ENCODE measurements around the gene RPEL1.
"Not testable (repeated sequence)": the region's sequence is repeated elsewhere in the genome, so short reads cannot be mapped to it uniquely, and the experiment has no call there.

RPEL1 gene

DNA sequence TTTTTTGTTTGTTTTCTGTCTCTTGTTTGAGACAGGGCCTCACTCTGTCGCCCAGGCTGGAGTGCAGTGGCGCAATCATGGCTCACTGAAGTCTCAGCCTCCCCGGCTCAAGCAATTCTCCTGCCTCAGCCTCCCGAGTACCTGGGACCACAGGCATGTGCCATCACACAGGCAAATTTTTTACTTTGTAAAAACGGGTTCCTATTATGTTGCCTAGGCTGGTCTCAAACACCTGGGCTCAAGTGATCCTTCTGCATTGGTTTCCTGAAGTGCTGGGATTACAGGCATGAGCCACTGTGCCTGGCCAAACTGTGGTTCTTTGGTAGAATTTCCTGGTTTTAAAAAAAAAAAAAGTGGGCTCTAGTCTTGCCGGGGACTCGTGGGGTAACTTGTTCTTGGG lies at the start of gene RPEL1:
Gene RPEL1, plus strand, starts transcription at position 301 of the 400 bp plus-strand sequence. CDS start 110 bp downstream, outside the sequence.
- TF ChIP-seq GATA2, GATA3 (IDR thresholded peaks at IDR 0.05; ENCODE audit: low read depth, low read length): not testable (repeated sequence)

DNA sequence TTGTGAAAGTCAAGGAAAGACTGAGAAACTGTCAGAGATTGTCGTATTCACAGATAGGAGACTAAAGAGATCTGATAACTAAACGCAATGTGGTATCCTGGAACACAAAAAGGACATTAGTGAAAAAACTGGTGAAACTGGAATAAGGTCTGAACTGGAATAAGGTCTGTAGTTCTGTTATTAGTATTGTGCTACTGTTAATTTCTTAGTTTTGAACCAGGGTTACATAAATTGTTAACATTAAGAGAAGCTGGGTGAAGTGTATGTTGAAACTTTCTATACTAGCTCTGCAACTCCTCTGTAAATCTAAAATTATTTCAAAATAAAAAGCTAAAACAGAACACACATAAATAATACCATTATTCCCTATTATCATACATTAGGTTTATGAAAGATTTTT lies 49.2 kb upstream of the RPEL1 start:
- TF ChIP-seq GATA2 (IDR thresholded peaks at IDR 0.05; ENCODE audit: low read depth, low read length) (no peak), GATA3 (IDR thresholded peaks at IDR 0.05; ENCODE audit: low read depth, low read length) (no peak)

DNA sequence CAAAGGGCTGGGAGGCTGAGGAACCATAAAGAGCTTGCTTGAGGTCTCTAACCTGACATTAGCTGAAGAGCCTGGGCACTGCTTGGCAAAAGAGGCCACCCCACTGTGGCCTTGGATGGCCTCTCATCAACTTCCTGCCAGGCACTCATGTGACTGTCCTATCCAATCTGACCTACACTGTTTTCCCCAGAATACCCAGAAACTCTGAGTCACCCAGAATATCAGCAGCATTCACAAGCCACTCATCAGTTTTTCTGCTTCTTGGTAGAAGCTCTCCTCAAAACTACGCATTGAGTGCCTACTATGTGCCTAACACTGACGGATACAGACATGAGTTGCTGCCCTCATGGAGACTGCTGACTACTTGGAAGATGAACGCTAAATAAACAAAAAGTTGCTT lies 48.5 kb upstream of the RPEL1 start:
- TF ChIP-seq GATA3 (IDR thresholded peaks at IDR 0.05; ENCODE audit: low read depth, low read length) = no peak
- TF ChIP-seq GATA2 (IDR thresholded peaks at IDR 0.05; ENCODE audit: low read depth, low read length) = no peak

DNA sequence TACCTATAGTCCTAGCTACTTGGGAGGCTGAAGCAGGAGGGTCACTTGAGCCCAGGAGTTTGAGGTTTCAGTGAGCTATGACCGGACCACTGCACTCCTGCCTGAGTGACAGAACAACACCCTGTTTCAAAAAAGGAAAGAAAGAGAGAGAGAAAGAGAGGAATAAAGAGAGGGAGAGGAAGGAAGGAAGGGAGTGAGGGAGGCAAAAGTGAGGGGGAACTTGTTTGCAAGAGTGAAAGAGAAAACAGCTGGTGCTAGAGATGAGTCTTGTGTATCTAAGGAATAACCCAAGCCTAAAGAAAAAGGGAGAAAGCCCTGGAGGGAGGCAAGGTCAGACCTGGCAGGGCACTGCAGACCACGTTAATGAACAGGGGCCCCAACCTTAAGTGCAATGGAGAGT lies 47.8 kb upstream of the RPEL1 start:
- no peak for TF ChIP-seq GATA3 (IDR thresholded peaks at IDR 0.05; ENCODE audit: low read depth, low read length)
- no peak for TF ChIP-seq GATA2 (IDR thresholded peaks at IDR 0.05; ENCODE audit: low read depth, low read length)

DNA sequence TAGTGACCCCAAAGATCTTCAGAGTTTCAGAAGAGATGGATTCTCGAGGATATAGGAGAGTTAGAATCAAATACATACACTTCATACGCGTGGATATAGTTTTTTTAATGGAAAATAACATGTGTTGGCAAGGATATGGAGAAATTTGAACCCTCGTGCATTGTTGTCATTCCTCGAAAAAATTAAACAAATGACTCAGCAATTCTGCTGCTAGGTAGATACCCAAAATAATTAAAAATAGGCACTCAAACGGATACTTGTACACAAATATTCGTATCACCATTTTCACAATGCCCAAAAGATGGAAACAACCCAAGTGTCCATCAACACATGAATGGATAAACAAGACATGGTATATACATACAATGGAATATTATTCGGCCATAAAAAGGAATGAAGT lies 47.0 kb upstream of the RPEL1 start:
- TF ChIP-seq GATA3 (IDR thresholded peaks at IDR 0.05; ENCODE audit: low read depth, low read length) = no peak
- TF ChIP-seq GATA2 (IDR thresholded peaks at IDR 0.05; ENCODE audit: low read depth, low read length) = no peak

DNA sequence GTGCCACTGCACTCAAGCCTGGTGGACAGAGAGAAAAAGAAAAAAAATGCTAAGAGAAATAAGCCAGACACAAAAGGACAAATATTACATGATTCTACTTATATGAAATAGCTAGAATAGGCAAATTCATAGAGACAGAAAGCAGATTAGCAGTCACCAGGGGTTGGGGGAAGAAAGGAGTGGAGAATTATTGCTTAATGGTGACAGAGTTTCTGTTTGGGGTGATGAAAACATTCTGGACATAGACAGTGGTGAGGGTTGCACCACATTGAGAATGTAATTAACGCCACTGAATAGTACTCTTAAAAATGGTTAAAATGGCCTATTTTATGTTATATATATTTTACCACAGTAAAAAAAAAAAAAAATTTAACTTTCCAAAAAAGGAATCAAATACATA lies 46.2 kb upstream of the RPEL1 start:
- no peak for TF ChIP-seq GATA2 (IDR thresholded peaks at IDR 0.05; ENCODE audit: low read depth, low read length)
- TF ChIP-seq GATA3 (IDR thresholded peaks at IDR 0.05; ENCODE audit: low read depth, low read length) = no peak

DNA sequence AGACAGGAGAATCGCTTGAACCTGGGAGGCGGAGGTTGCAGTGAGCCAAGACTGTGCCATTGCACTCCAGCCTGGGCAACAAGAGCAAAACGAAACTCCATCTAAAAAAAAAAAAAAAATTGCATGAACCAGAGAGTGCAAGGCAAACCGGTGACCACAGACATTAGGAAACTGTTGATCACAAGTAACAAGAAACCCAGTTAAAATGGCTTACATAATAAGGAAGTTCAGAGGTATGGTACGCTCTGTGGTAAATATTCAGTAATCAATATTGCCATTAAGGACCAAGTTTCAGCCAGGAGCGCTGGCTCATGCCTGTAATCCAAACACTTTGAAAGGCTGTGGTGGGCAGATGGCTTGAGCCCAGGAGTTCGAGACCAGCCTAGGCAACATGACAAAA lies 43.4 kb upstream of the RPEL1 start:
- TF ChIP-seq GATA3 (IDR thresholded peaks at IDR 0.05; ENCODE audit: low read depth, low read length) (no peak), GATA2 (IDR thresholded peaks at IDR 0.05; ENCODE audit: low read depth, low read length) (no peak)

DNA sequence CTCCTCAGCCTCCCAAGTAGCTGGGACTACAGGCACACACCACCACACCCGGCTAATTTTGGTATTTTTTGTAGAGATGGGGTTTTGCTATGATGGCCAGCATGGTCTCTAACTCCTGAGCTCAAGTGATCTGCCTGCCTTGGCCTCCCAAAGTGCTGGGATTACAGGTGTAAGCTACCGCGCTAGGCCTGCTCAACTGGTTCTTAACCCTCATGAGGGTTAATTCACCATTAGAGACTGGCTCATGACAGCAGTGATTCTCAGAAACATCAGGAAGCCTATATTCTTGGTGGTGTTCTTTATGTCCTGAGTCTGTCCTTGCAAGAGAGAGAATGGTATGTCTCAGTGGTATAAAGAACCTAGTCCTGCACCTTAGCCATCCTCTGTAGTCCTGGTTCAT lies 42.2 kb upstream of the RPEL1 start:
- TF ChIP-seq GATA3 (IDR thresholded peaks at IDR 0.05; ENCODE audit: low read depth, low read length) (no peak), GATA2 (IDR thresholded peaks at IDR 0.05; ENCODE audit: low read depth, low read length) (no peak)

DNA sequence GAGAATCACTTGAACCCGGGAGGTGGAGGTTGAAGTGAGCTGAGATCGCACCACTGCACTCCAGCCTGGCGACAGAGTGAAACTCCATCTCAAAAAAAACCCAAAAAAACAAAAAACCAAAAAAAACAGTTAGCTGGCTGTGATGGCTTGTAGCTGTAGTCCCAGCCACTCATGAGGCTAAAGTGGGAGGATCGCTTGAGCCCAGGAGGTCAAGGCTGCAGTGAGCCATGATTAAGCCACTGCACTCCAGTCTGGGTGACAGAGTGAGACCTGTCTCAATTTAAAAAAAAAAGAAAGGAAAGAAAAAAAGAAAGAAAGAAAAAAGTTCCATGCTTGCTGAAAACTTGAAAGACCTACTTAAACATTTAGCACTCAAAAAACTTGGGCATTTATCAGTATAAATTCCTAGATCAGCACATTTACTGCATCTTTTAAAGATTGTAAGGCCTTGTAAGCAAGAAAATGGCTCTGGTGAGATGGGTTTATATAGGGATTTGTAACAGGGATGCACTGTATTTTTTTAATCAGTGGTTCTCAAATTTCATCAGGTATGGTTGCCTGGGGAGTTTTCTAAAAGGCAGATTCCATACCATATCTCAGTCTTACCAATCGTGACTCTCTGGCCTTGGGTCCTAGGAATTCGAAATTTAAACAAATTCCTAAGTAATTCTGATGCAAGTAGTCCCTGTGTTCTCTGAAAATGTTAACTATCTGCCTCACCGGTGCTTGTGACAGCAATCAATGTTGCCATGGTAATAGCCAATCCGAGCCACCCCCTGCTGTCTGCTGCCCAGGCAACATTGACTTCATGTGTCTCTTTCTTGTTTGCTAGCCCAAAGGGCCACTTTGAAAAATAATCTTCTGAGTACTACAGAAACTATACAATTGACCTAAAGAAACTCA lies 41.1 kb upstream of the RPEL1 start:
- TF ChIP-seq GATA3 (IDR thresholded peaks at IDR 0.05; ENCODE audit: low read depth, low read length) (no peak), GATA2 (IDR thresholded peaks at IDR 0.05; ENCODE audit: low read depth, low read length) (no peak)

DNA sequence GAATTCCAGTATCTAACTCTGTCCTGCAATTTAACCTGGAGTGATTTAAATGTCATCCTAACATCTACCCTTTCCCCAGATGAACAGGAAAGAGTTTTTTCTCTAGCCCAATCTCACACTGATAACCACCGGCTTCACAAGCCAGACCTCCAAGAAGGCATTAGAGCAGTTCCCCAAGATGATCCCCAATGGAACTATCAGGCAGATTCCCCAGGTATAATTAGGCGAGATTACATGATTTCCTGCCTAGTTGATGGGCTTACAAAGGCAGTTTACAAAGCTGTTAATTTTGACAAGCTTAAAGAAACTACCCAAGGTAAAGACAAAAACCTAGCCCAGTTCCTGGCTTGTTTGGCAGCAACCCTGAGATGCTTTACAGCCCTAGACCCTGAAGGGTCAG lies 38.5 kb upstream of the RPEL1 start:
- TF ChIP-seq GATA3 (IDR thresholded peaks at IDR 0.05; ENCODE audit: low read depth, low read length) (no peak), GATA2 (IDR thresholded peaks at IDR 0.05; ENCODE audit: low read depth, low read length) (no peak)

DNA sequence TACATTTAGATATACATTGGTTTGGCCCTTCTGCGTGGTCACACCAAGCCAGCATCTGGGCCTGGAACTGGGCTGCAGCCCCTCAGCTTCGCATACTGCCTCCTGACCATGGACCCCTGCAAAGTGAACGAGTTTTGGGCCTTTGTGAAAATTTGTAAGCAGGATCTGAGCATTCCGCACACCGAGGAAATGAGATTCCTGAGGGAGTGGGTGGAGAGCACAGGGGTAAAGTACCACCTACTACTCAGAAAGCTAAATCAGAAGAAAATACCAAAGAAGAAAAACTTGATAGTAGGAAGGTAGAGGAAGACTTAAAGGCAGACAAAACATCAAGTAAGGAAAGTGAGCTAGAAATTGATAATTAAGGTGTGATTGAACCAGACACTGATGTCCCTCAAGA lies 30.1 kb upstream of the RPEL1 start:
- TF ChIP-seq GATA2 (IDR thresholded peaks at IDR 0.05; ENCODE audit: low read depth, low read length) (no peak), GATA3 (IDR thresholded peaks at IDR 0.05; ENCODE audit: low read depth, low read length) (no peak)

DNA sequence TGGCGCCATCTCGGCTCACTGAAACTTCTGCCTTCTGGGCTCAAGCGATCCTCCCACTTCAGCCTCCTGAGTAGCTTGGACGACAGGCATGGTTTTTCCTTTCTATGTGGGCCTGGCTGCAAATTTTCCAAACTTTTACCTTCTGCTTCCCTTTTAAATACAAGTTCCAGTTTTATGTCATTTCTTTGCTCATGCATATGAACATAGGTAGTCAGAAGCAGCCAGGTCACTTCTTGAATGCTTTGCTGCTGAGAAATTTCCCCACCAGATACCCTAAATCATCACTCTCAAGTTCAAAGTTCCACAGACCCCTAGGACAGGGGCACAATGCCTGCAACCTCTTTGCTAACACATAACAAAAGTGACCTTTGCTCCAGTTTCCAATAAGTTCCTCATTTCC lies 21.6 kb upstream of the RPEL1 start:
- TF ChIP-seq GATA2 (IDR thresholded peaks at IDR 0.05; ENCODE audit: low read depth, low read length) (no peak), GATA3 (IDR thresholded peaks at IDR 0.05; ENCODE audit: low read depth, low read length) (no peak)

DNA sequence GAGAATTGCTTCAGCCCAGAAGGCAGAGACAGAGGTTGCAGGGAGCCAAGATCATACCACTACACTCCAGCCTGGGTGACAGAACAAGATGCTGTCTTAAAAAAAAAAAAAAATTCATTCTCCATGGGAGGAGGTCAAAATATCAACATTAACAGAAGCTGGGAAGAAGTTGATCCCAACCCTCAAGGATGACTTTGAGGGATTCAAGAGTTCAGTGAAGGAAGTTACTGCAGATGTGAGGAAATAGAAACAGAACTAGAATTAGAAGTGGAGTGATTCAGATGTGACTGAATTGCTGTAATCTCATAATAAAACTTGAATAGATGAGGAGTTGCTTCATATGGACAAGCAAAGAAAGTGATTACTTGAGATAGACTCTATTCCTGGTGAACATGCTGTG lies 19.7 kb upstream of the RPEL1 start:
- TF ChIP-seq GATA2 (IDR thresholded peaks at IDR 0.05; ENCODE audit: low read depth, low read length) (no peak), GATA3 (IDR thresholded peaks at IDR 0.05; ENCODE audit: low read depth, low read length) (no peak)

DNA sequence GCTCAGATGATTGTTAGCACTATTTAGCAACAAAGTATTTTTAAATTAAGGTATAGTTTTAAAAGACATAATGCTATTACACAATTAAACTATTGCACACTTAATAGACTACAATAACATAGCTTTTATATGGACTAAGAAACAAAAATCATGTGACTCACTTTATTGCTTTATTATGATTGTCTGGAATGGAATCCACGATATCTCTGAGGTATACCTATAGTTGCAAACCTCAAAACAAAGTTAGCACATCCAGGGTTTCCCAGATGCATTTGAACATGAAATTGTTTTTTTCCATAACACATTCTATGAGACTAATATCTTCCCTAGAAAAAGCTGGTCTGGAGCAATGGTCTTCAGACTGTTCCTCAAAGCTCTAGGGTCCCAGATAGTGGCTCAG lies 18.3 kb upstream of the RPEL1 start:
- TF ChIP-seq GATA2 (IDR thresholded peaks at IDR 0.05; ENCODE audit: low read depth, low read length) = no peak
- no peak for TF ChIP-seq GATA3 (IDR thresholded peaks at IDR 0.05; ENCODE audit: low read depth, low read length)

DNA sequence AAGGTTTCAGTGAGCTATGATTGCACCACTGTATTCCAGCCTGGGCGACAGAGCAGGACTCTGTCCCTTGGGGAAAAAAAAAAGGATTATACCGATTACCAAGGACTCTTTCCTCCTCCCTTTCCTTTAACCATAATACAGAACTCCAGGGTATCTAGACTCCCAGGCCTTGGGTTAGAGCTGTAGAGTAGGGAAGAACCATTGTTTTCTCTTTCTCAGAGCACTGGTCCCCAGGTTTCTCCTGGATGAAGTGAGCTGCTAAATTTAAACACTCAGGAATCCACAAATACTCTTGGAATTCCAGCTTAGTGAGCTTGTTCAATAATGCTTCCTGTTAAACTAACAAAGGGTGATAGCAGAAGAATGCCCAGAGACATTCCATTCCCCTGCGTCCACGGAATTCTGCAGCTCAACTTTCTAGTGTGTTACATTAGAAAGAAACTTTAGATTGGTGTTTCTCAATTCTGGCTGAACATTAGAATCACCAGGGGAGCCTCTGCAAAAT lies 14.6 kb upstream of the RPEL1 start:
- no peak for TF ChIP-seq GATA2 (IDR thresholded peaks at IDR 0.05; ENCODE audit: low read depth, low read length)
- TF ChIP-seq GATA3 (IDR thresholded peaks at IDR 0.05; ENCODE audit: low read depth, low read length) = no peak

Data from SH-SY5Y (cell line).